DND-41 (cell line): ENCODE measurements around the gene RCBTB1.
A peak's percentile ranks its signal among the peaks of the same experiment; 100 is the strongest.

ENCODE experiments used
- ATAC-seq: fragments of 200-7000 bp; cut with Tn5 transposase; 3 replicates; pipeline ENCODE4 v1.9.1; 2021; ENCODE audit warnings: low read depth; ENCODE audit not compliant: insufficient read depth
- DNase-seq: peaks from one replicate; pipeline ENCODE4 v3.0.0-alpha.2; 2020
- H2AFZ ChIP-seq: 2 replicates; pipeline ENCODE4 v1.6.0; 2012; ENCODE audit warnings: low read depth, low read length
- H3K27ac ChIP-seq: 2 replicates; pipeline ENCODE4 v1.5.1; 2012; ENCODE audit warnings: low read length, inconsistent platforms
- H3K27me3 ChIP-seq: fragments of 200-600 bp; sonication (generic); 2 replicates; pipeline ENCODE4 v1.6.0; 2012; ENCODE audit warnings: low read length, mild to moderate bottlenecking, inconsistent platforms; ENCODE audit not compliant: insufficient read depth, poor library complexity
- H3K36me3 ChIP-seq: 2 replicates; pipeline ENCODE4 v1.5.1; 2012; ENCODE audit warnings: low read length, inconsistent platforms; ENCODE audit not compliant: insufficient read depth
- H3K4me1 ChIP-seq: 2 replicates; pipeline ENCODE4 v1.5.1; 2012; ENCODE audit warnings: mild to moderate bottlenecking, low read length; ENCODE audit not compliant: insufficient read depth
- H3K4me2 ChIP-seq: 2 replicates; pipeline ENCODE4 v1.6.0; 2012; ENCODE audit warnings: mild to moderate bottlenecking, moderate library complexity, low read length, inconsistent platforms; ENCODE audit not compliant: insufficient read depth
- H3K4me3 ChIP-seq, 2 experiments: fragments of 200-600 bp in 1 of 2; shearing (Covaris generic) in 1 of 2; 2 replicates each; pipeline ENCODE4 v1.5.1; 2012 to 2016; ENCODE audit warnings: inconsistent platforms in 2 of 2, low read length in 2 of 2, mild to moderate bottlenecking in 2 of 2, low read depth in 1 of 2, moderate library complexity in 1 of 2
- H3K79me2 ChIP-seq: 2 replicates; pipeline ENCODE4 v1.6.0; 2012; ENCODE audit warnings: low read length, inconsistent platforms; ENCODE audit not compliant: insufficient read depth
- H3K9ac ChIP-seq: 2 replicates; pipeline ENCODE4 v1.6.0; 2012; ENCODE audit warnings: low read depth, mild to moderate bottlenecking, inconsistent platforms, low read length, moderate library complexity
- H3K9me3 ChIP-seq: 2 replicates; pipeline ENCODE4 v1.5.1; 2012; ENCODE audit warnings: low read length, moderate library complexity, mild to moderate bottlenecking, inconsistent platforms; ENCODE audit not compliant: insufficient read depth, severe bottlenecking
- H4K20me1 ChIP-seq: 2 replicates; pipeline ENCODE4 v1.6.0; 2012; ENCODE audit warnings: low read length; ENCODE audit not compliant: insufficient read depth
- EZH2 ChIP-seq: IDR thresholded peaks from 3 replicates; pipeline ENCODE4 v1.6.1; 2012; ENCODE audit warnings: borderline replicate concordance, low read depth, mild to moderate bottlenecking, moderate library complexity, low read length, inconsistent platforms; ENCODE audit not compliant: severe bottlenecking
- TF ChIP-seq, protein P1 (sequence below): IDR thresholded peaks from 2 replicates; pipeline ENCODE4 v1.5.1; 2012; ENCODE audit warnings: borderline replicate concordance, low read length, moderate library complexity, mild to moderate bottlenecking; ENCODE audit not compliant: poor library complexity, severe bottlenecking; ENCODE audit errors: extremely low read depth

The RCBTB1 gene

DNA sequence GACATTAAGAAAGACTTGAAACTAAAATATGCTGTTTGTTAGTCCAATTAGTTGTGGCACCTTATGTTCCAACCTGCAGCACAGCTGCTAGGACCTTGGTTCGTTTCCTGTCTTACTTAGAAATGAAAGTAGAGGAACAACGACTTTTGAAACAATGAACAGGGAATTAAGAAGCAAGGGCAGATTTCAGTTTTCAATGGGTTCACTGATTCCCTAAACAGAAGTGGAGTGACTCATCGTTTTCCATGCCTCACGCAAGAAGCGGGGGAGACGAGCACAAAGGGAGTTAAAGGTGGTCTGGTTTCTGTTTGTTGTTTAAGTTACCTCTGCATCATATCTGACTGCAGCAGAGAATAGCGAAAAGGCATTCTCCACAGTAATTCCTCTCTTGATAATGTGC, 44.8 kb downstream of the RCBTB1 start:
- Histone ChIP-seq H3K4me3 (no peak overlapping the region), H2AFZ (no peak overlapping the region), H3K9ac (no peak overlapping the region), H3K79me2 (no peaks in the 10 kb centered on the region), H3K27ac (0 out of 2 replicates have a peak overlapping the region, but pooled peaks have one; percentile 9), H3K4me1 (no peaks in the 10 kb centered on the region), H4K20me1 (no peaks in the 10 kb centered on the region), H3K4me2 (no peak overlapping the region), H3K9me3 (no peaks in the 10 kb centered on the region), H3K27me3 (no peaks in the 10 kb centered on the region), H3K36me3 (peaks cover 51% of the 10 kb centered on the region)
- ATAC-seq (peak; percentile 58; the same call in 2 of the 3 replicates), DNase-seq (no peak)
- no peak for TF ChIP-seq EZH2
- TF ChIP-seq, protein P1, sequence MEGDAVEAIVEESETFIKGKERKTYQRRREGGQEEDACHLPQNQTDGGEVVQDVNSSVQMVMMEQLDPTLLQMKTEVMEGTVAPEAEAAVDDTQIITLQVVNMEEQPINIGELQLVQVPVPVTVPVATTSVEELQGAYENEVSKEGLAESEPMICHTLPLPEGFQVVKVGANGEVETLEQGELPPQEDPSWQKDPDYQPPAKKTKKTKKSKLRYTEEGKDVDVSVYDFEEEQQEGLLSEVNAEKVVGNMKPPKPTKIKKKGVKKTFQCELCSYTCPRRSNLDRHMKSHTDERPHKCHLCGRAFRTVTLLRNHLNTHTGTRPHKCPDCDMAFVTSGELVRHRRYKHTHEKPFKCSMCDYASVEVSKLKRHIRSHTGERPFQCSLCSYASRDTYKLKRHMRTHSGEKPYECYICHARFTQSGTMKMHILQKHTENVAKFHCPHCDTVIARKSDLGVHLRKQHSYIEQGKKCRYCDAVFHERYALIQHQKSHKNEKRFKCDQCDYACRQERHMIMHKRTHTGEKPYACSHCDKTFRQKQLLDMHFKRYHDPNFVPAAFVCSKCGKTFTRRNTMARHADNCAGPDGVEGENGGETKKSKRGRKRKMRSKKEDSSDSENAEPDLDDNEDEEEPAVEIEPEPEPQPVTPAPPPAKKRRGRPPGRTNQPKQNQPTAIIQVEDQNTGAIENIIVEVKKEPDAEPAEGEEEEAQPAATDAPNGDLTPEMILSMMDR = no peak

DNA sequence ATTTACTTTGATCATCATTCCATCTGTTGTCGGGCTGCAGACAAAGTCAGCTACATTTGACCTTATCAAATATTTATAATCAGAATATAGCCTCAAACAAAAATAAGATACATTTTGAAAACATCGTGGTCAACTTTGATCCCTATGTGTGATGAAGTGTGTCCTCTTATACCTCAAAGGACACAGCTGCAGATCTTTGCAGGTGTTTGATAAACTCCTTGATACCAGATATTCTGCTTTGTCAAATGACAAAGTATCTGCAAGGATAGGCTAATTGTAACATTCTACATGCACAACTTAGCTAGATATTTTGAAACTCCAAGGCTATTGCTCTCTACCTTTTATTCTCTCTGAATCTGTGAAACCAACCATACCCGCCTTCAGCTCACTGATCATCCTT, 45.6 kb downstream of the RCBTB1 start:
- Histone ChIP-seq H3K36me3 (peaks cover 48% of the 10 kb centered on the region), H3K9ac (no peak overlapping the region), H3K4me3 (no peak overlapping the region), H3K4me1 (no peaks in the 10 kb centered on the region), H4K20me1 (no peaks in the 10 kb centered on the region), H2AFZ (no peak overlapping the region), H3K27ac (no peak overlapping the region), H3K4me2 (no peak overlapping the region), H3K27me3 (no peaks in the 10 kb centered on the region), H3K9me3 (no peaks in the 10 kb centered on the region), H3K79me2 (no peaks in the 10 kb centered on the region)
- ATAC-seq (no peak), DNase-seq (no peak)
- TF ChIP-seq EZH2 = no peak
- TF ChIP-seq, protein P1 = no peak

DNA sequence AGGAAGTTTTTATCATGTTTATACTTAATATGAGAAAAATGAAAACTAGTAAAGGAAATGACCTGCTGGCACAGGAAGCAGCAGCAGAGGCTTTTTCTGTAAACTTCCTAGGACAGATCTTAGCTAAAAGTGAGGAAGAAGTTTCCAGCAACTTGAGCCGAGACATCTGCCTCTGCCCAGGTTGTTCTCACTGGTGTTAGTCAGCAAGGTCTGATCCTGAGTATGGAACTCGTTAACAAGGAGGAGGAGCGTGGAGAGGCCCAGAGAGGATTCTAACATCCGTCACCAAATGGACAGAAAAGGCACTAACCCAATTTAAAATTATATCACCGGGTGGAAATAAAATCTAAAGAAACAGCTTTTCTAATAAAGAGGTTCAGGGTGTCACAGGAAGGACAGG, 46.0 kb downstream of the RCBTB1 start:
- Histone ChIP-seq H3K27me3 (no peaks in the 10 kb centered on the region), H3K79me2 (no peaks in the 10 kb centered on the region), H3K27ac (no peak overlapping the region), H3K36me3 (peaks cover 48% of the 10 kb centered on the region), H3K4me3 (no peak overlapping the region), H3K9ac (no peak overlapping the region), H3K4me2 (no peak overlapping the region), H2AFZ (no peak overlapping the region), H3K9me3 (no peaks in the 10 kb centered on the region), H4K20me1 (no peaks in the 10 kb centered on the region), H3K4me1 (no peaks in the 10 kb centered on the region)
- DNase-seq = no peak
- TF ChIP-seq EZH2 = no peak
- TF ChIP-seq, protein P1 = no peak
- ATAC-seq = no peak

DNA sequence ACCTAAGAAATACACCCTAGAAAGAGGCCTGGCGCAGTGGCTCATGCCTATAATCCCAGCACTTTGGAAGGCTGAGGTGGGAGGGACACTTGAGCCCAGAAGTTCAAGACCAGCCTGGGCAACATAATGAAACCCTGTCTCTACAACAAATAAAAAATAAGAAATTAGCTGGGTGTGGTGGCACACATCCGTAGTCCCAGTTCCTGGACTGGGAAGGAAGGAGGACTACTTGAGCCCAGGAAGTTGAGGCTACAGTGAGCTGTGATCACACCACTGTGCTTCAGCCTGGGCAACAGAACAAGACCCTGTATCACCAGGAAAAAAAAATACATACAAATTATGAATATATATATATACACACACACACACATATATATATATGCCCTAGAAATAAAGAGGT, 47.0 kb downstream of the RCBTB1 start:
- no peak overlapping the region for H2AFZ ChIP-seq
- peaks cover 50% of the 10 kb centered on the region for H3K36me3 ChIP-seq
- no peak overlapping the region for H3K4me2 ChIP-seq
- no peaks in the 10 kb centered on the region for H3K4me1 ChIP-seq
- ATAC-seq (no peak), DNase-seq (no peak)
- H4K20me1 ChIP-seq = no peaks in the 10 kb centered on the region
- H3K9me3 ChIP-seq = no peaks in the 10 kb centered on the region
- no peak overlapping the region for H3K9ac ChIP-seq
- no peak overlapping the region for H3K27ac ChIP-seq
- H3K27me3 ChIP-seq = no peaks in the 10 kb centered on the region
- no peaks in the 10 kb centered on the region for H3K79me2 ChIP-seq
- TF ChIP-seq, protein P1 = no peak
- no peak overlapping the region for H3K4me3 ChIP-seq
